K562 (cell line): ENCODE results near the gene MAST3. TPM values are rescaled to one million over a fixed set of nuclear protein-coding genes. Genes with fewer than 3 reads are reported as not detected.

Source experiments
- CBX1 ChIP-seq: sonication (generic); IDR thresholded peaks from 2 replicates; pipeline ENCODE4 v1.6.1; 2016; ENCODE audit warnings: antibody characterized with exemption, low read depth, mild to moderate bottlenecking
- MCM3 ChIP-seq: fragments of 450-650 bp; IDR thresholded peaks from 2 replicates; pipeline ENCODE4 v1.6.1; 2016
- SMARCA5 ChIP-seq: fragments of 450-650 bp; IDR thresholded peaks from 2 replicates; pipeline ENCODE4 v1.6.1; 2016
- ZBTB40 ChIP-seq, 2 experiments: fragments of 450-650 bp in 1 of 2; sonication (generic) in 1 of 2; formaldehyde crosslinking in 1 of 2; IDR thresholded peaks; 2 replicates each; pipeline versions ENCODE4 v1.7.1 to v1.9.0; 2016 to 2022; ENCODE audit warnings: inconsistent platforms in 1 of 2, mild to moderate bottlenecking in 1 of 2, missing genetic modification reagents in 1 of 2
- ZC3H11A ChIP-seq: IDR thresholded peaks from 2 replicates; pipeline ENCODE4 v1.6.1; 2012; ENCODE audit warnings: low read depth, low read length, improper control_type of control experiment
- polyA plus RNA-seq, 8 experiments: library from polyadenylated mRNA; depleted of rRNA in 4 of 8; stranded (reverse) in 5 of 8; unstranded in 3 of 8; fragments of >200 nt; fragmentation: Nextera tagmentation in 2 of 8; fragmentation: Illumina TruSeq in 1 of 8; extraction: Ambion mirVana in 2 of 8; extraction: Trizol in 1 of 8; gene quantifications; 2 replicates each; pipeline versions ENCODE4 v1.2.1 to v1.2.3, GENCODE V29; 2011 to 2014; ENCODE audit warnings: inconsistent platforms in 1 of 8, missing spikeins in 1 of 8
- total RNA-seq, 7 experiments: library from RNA; depleted of rRNA in 6 of 7; stranded (reverse); fragments of >200 nt in 6 of 7; fragmentation: Illumina TruSeq in 2 of 7; extraction: Trizol in 2 of 7; gene quantifications; 2 replicates each; pipeline versions ENCODE4 v1.2.1 to v1.2.3, GENCODE V29; 2011 to 2021; ENCODE audit warnings: low replicate concordance in 1 of 7

The MAST3 gene
- total and polyA plus RNA-seq, 9 of the 15 experiments (the other 6 are each of a cell fraction or from before 2014, with no cell fraction given): 0.94 to 9.9 (median 2.4) TPM

DNA sequence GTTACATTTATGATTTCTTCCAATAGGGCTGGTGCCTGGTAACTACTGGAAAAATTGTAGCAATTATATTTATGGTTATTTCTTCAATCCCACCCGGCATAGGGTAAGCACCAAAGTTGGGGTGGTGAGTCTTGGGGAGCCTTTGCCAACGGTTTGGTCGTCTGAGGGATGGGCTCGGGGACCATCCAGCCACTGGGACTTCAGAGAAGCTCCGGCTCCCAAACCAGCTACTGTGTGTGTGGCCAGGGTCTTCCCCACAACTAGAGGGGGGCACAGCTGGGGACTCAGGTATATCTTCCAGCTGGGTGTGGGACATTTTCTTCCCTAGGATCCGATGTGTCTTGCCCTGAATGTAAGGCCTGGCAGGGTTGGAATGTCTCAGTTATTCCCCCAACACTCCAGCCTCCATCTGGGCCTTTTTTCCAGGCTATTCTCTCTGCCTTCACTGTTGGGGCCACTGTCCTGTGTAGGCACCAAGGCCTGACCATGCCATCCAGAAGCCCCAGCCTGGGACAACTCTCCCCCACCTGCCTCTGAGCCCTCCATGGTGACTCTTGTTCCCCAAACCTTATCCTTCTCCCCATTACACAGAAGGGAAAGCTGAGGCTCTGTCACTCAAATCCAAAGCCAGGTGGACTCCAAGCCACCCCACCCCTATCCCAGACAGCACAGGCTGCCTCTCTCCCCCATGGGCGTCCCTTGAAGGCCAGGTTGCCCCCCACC, 74.9 kb downstream of the MAST3 start (continued):
- no peak for TF ChIP-seq ZBTB40 (IDR thresholded peaks at IDR 0.05)
- no peak for TF ChIP-seq ZBTB40 (CRISPR knock-in tag; IDR thresholded peaks at IDR 0.05)
- TF ChIP-seq SMARCA5: peak; percentile 73
- TF ChIP-seq CBX1: 0 out of 2 replicates have a peak, but pooled peaks have one; percentile 39
- no peak for TF ChIP-seq MCM3
- TF ChIP-seq ZC3H11A: no peak
- TF ChIP-seq, all 486 proteins: peak for 12
